K562 (cell line): ENCODE results near the gene FOXJ2. TPM values are rescaled to one million over a fixed set of nuclear protein-coding genes. Genes with fewer than 3 reads are reported as not detected.

Source experiments
- ATAC-seq: fragments of 200-7000 bp; cut with Tn5 transposase; 3 replicates; pipeline ENCODE4 v1.9.1; 2020; ENCODE audit warnings: moderate library complexity
- BruUV-seq: library from RNA; stranded (reverse); fragments of 400-500 nt; replicated peaks from 2 replicates; lab custom pipeline; 2021; lab: Mats Ljungman, UMichigan
- CTCF ChIA-PET: fragments of 300-600 bp; formaldehyde crosslinking; extraction: SDS; loops from one replicate; lab custom pipeline; 2021; ENCODE audit warnings: low intra/inter-chr PET ratio; lab: Yijun Ruan, JAX
- POLR2A ChIA-PET: fragments of 300-600, 350-650 bp; sonication (Branson Sonifier 250); formaldehyde crosslinking; extraction: SDS; loops from one replicate; lab custom pipeline; 2021; ENCODE audit warnings: antibody characterized with exemption, inconsistent platforms; lab: Yijun Ruan, JAX
- DNase-seq, 4 experiments: peaks; one replicate each; pipeline versions ENCODE4 v3.0.0 to v3.0.0-alpha.2; 2011 to 2018; ENCODE audit warnings: low spot score in 3 of 4, mixed read lengths in 3 of 4; ENCODE audit errors: extremely low read depth in 1 of 4
- FAIRE-seq: peaks from 2 replicates; lab custom pipeline; 2011; peaks lifted over from hg19 to GRCh38; lab: Jason Lieb, UNC
- H2AFZ ChIP-seq: 2 replicates; pipeline ENCODE4 v1.6.0; 2011; ENCODE audit warnings: low read depth, low read length, control low read depth, inconsistent platforms
- H3K27ac ChIP-seq: fragments of 200-600 bp; 3 replicates; pipeline ENCODE4 v1.8.0; 2011; ENCODE audit warnings: low read depth, mild to moderate bottlenecking, control low read depth, inconsistent platforms, low read length, moderate library complexity, mixed read lengths; ENCODE audit errors: extremely low read depth
- H3K27me3 ChIP-seq, 2 experiments: fragments of 300-600 bp in 1 of 2; 2 replicates in 1 of 2; 3 replicates in 1 of 2; pipeline versions ENCODE4 v1.6.0 to v1.8.0; 2011; ENCODE audit warnings: inconsistent platforms in 2 of 2, low read length in 2 of 2, mild to moderate bottlenecking in 1 of 2, mixed read lengths in 1 of 2, moderate library complexity in 1 of 2; ENCODE audit not compliant: control insufficient read depth in 2 of 2, insufficient read depth in 2 of 2
- H3K36me3 ChIP-seq: fragments of 300-600 bp; 3 replicates; pipeline ENCODE4 v1.8.0; 2011; ENCODE audit warnings: mild to moderate bottlenecking, low read length, inconsistent platforms; ENCODE audit not compliant: control insufficient read depth, insufficient read depth
- H3K4me1 ChIP-seq, 2 experiments: fragments of 200-600 bp in 1 of 2; replicated peaks in 1 of 2; 2 replicates in 1 of 2; 3 replicates in 1 of 2; pipeline versions ENCODE4 v1.5.1 to v1.8.0; 2011; ENCODE audit warnings: inconsistent platforms in 2 of 2, low read length in 2 of 2, mild to moderate bottlenecking in 1 of 2, mixed read lengths in 1 of 2, moderate library complexity in 1 of 2; ENCODE audit not compliant: control insufficient read depth in 2 of 2, insufficient read depth in 2 of 2
- H3K4me2 ChIP-seq: 2 replicates; pipeline ENCODE4 v1.6.1; 2011; ENCODE audit warnings: low read length, control low read depth, inconsistent platforms, mixed read lengths; ENCODE audit not compliant: insufficient read depth
- H3K4me3 ChIP-seq: fragments of 200-600 bp; sonication (generic), shearing (Covaris generic); 2 replicates; pipeline ENCODE4 v1.5.1; 2016; ENCODE audit warnings: control low read depth, inconsistent platforms
- H3K79me2 ChIP-seq: fragments of 200-600 bp; 3 replicates; pipeline ENCODE4 v1.8.0; 2011; ENCODE audit warnings: low read length, inconsistent platforms; ENCODE audit not compliant: control insufficient read depth, insufficient read depth
- H3K9ac ChIP-seq, 2 experiments: 2 replicates each; pipeline versions ENCODE4 v1.6.0 to v1.6.1; 2011; ENCODE audit warnings: low read depth in 2 of 2, low read length in 2 of 2, control low read depth in 1 of 2, inconsistent platforms in 1 of 2, mild to moderate bottlenecking in 1 of 2, mixed read lengths in 1 of 2; ENCODE audit not compliant: insufficient read depth in 1 of 2
- H3K9me1 ChIP-seq: one replicate; pipeline ENCODE4 v1.6.0; 2011; ENCODE audit warnings: inconsistent platforms, mild to moderate bottlenecking, low read length, moderate library complexity; ENCODE audit not compliant: control insufficient read depth, insufficient read depth
- H3K9me3 ChIP-seq: replicated peaks from 2 replicates; pipeline ENCODE4 v1.5.1; 2011; ENCODE audit warnings: low read depth, low read length, inconsistent platforms; ENCODE audit not compliant: control insufficient read depth, insufficient read depth
- H4K20me1 ChIP-seq: replicated peaks from 2 replicates; pipeline ENCODE4 v1.6.1; 2011; ENCODE audit warnings: low read length, inconsistent platforms, mixed read lengths; ENCODE audit not compliant: control insufficient read depth, insufficient read depth
- ATF2 ChIP-seq: sonication (generic); formaldehyde crosslinking; IDR thresholded peaks from 2 replicates; pipeline ENCODE4 v1.8.1; 2022; ENCODE audit warnings: missing genetic modification reagents
- FOXM1 ChIP-seq, 2 experiments: fragments of 450-650 bp in 1 of 2; sonication (generic) in 1 of 2; formaldehyde crosslinking in 1 of 2; IDR thresholded peaks; 2 replicates each; pipeline versions ENCODE4 v1.6.1 to v1.9.0; 2017 to 2022; ENCODE audit warnings: low read depth in 2 of 2, mild to moderate bottlenecking in 2 of 2, missing genetic modification reagents in 1 of 2, moderate library complexity in 1 of 2
- IRF2 ChIP-seq: sonication (generic); formaldehyde crosslinking; IDR thresholded peaks from 2 replicates; pipeline ENCODE4 v1.8.1; 2022; ENCODE audit warnings: mild to moderate bottlenecking, missing genetic modification reagents
- JUND ChIP-seq, 2 experiments: IDR thresholded peaks; 2 replicates in 1 of 2; 3 replicates in 1 of 2; pipeline ENCODE4 v1.6.1; 2011; ENCODE audit warnings: borderline replicate concordance in 2 of 2, low read depth in 2 of 2, low read length in 2 of 2, improper control_type of control experiment in 1 of 2, missing biosample characterization in 1 of 2, missing genetic modification characterization in 1 of 2, missing genetic modification reagents in 1 of 2
- KHSRP ChIP-seq: fragments of 450-650 bp; IDR thresholded peaks from 2 replicates; pipeline ENCODE4 v1.6.1; 2017
- MYNN ChIP-seq, 2 experiments: sonication (generic); formaldehyde crosslinking in 1 of 2; IDR thresholded peaks; 2 replicates each; pipeline versions ENCODE4 v1.5.0 to v1.6.1; 2016 to 2020; ENCODE audit warnings: antibody characterized with exemption in 1 of 2, missing genetic modification reagents in 1 of 2
- NBN ChIP-seq: fragments of 450-650 bp; IDR thresholded peaks from 2 replicates; pipeline ENCODE4 v1.6.1; 2016; ENCODE audit warnings: low read depth, mild to moderate bottlenecking
- NONO ChIP-seq, 2 experiments: fragments of 200-400 bp in 1 of 2; fragments of 450-650 bp in 1 of 2; formaldehyde crosslinking in 1 of 2; IDR thresholded peaks; 2 replicates each; pipeline ENCODE4 v1.6.1; 2017; ENCODE audit warnings: low read depth in 2 of 2, mild to moderate bottlenecking in 2 of 2, moderate library complexity in 2 of 2, low read length in 1 of 2
- NR2C2 ChIP-seq, 2 experiments: fragments of 200-800 bp in 1 of 2; sonication (Bioruptor generic) in 1 of 2; sonication (generic) in 1 of 2; formaldehyde crosslinking in 1 of 2; IDR thresholded peaks; 2 replicates each; pipeline versions ENCODE4 v1.6.1 to v1.8.0; 2016 to 2022; ENCODE audit warnings: mild to moderate bottlenecking in 1 of 2, missing compliant biosample characterization in 1 of 2, missing genetic modification characterization in 1 of 2, missing genetic modification reagents in 1 of 2
- PKNOX1 ChIP-seq: fragments of 450-650 bp; IDR thresholded peaks from 2 replicates; pipeline ENCODE4 v1.6.1; 2016
- SMAD2 ChIP-seq: fragments of 150-350 bp; IDR thresholded peaks from 2 replicates; pipeline ENCODE4 v1.6.1; 2014; ENCODE audit warnings: low read depth, mild to moderate bottlenecking, low read length
- SPI1 ChIP-seq: IDR thresholded peaks from 2 replicates; pipeline ENCODE4 v1.6.1; 2011; ENCODE audit warnings: low read depth, low read length, control low read depth, borderline replicate concordance
- SREBF2 ChIP-seq: sonication (generic); formaldehyde crosslinking; IDR thresholded peaks from 2 replicates; pipeline ENCODE4 v1.4.0; 2020; ENCODE audit warnings: mild to moderate bottlenecking, missing genetic modification reagents
- STAT6 ChIP-seq: sonication (generic); formaldehyde crosslinking; IDR thresholded peaks from 2 replicates; pipeline ENCODE4 v1.8.1; 2023; ENCODE audit warnings: mild to moderate bottlenecking, missing genetic modification reagents
- ZNF239 ChIP-seq: fragments of 250-450 bp; sonication (Bioruptor Pico); IDR thresholded peaks from 2 replicates; pipeline ENCODE4 v1.4.0; 2020; ENCODE audit warnings: mild to moderate bottlenecking
- ZNF282 ChIP-seq: sonication (generic); formaldehyde crosslinking; IDR thresholded peaks from 2 replicates; pipeline ENCODE4 v1.8.1; 2023; ENCODE audit warnings: missing genetic modification reagents
- ZNF668 ChIP-seq: fragments of 250-450 bp; sonication (Bioruptor Pico); IDR thresholded peaks from 2 replicates; pipeline ENCODE4 v1.8.0; 2022; ENCODE audit warnings: mild to moderate bottlenecking, inconsistent platforms
- WGBS: fragments of 100-300 bp; shearing (Covaris generic); methylation state at CpG from one replicate; pipeline ENCODE4 v1.1.6; 2016; ENCODE audit warnings: low coverage, mixed read lengths; ENCODE audit not compliant: insufficient coverage; ENCODE audit errors: missing lambda C conversion rate; 5-methylcytosine and 5-hydroxymethylcytosine counted together
- in situ Hi-C: fragments of 300-500 bp; cut with MboI; formaldehyde crosslinking; loops from 4 replicates; pipeline ENCODE4 v1.15.0; 2018; ENCODE audit warnings: inconsistent platforms, mixed read lengths
- intact Hi-C: fragments of 100-400 bp; cut with micrococcal nuclease; formaldehyde crosslinking; loops from 2 replicates; pipeline ENCODE4 v1.14.2; 2022
- polyA plus RNA-seq, 8 experiments: library from polyadenylated mRNA; depleted of rRNA in 4 of 8; stranded (reverse) in 5 of 8; unstranded in 3 of 8; fragments of >200 nt; fragmentation: Nextera tagmentation in 2 of 8; fragmentation: Illumina TruSeq in 1 of 8; extraction: Ambion mirVana in 2 of 8; extraction: Trizol in 1 of 8; gene quantifications; 2 replicates each; pipeline versions ENCODE4 v1.2.1 to v1.2.3, GENCODE V29; 2011 to 2014; ENCODE audit warnings: inconsistent platforms in 1 of 8, missing spikeins in 1 of 8
- total RNA-seq, 7 experiments: library from RNA; depleted of rRNA in 6 of 7; stranded (reverse); fragments of >200 nt in 6 of 7; fragmentation: Illumina TruSeq in 2 of 7; extraction: Trizol in 2 of 7; gene quantifications; 2 replicates each; pipeline versions ENCODE4 v1.2.1 to v1.2.3, GENCODE V29; 2011 to 2021; ENCODE audit warnings: low replicate concordance in 1 of 7

FOXJ2 gene
- total and polyA plus RNA-seq, 9 of the 15 experiments (the other 6 are each of a cell fraction or from before 2014, with no cell fraction given) = 1.0 to 7.5 (median 2.4) TPM

GRCh38 chr12:8037046-8037663 is 4.6 kb downstream of the FOXJ2 start:
- WGBS = 17% methylated on average over 6 of the region's 6 CpGs
- TF ChIP-seq PKNOX1 (peak; percentile 47), ZNF282 (no peak), MYNN (IDR thresholded peaks at IDR 0.05) (no peak), MYNN (CRISPR knock-in tag; IDR thresholded peaks at IDR 0.05) (no peak), ZNF239 (CRISPR knock-in tag) (no peak), IRF2 (CRISPR knock-in tag) (no peak), FOXM1 (IDR thresholded peaks at IDR 0.05; ENCODE audit: low read depth) (no peak), FOXM1 (CRISPR knock-in tag; IDR thresholded peaks at IDR 0.05; ENCODE audit: low read depth) (no peak), NBN (no peak), NONO (IDR thresholded peaks at IDR 0.05; ENCODE audit: low read depth in 2 of 2, low read length in 1 of 2) (no peak), NR2C2 (CRISPR knock-in tag; IDR thresholded peaks at IDR 0.05) (no peak), NR2C2 (tag; IDR thresholded peaks at IDR 0.05) (no peak), KHSRP (no peak), SREBF2 (CRISPR knock-in tag) (no peak), JUND (IDR thresholded peaks at IDR 0.05; ENCODE audit: borderline replicate concordance, low read depth, low read length) (no peak), JUND (tag; IDR thresholded peaks at IDR 0.05; ENCODE audit: borderline replicate concordance, low read depth, low read length) (no peak), STAT6 (no peak), SMAD2 (no peak), SPI1 (peak; percentile 99), ATF2 (CRISPR knock-in tag) (no peak), ZNF668 (CRISPR knock-in tag) (no peak)

More at GRCh38 chr12:8037046-8037663, 4.6 kb downstream of the FOXJ2 start:
- ATAC-seq (no peak), DNase-seq (no peak), FAIRE-seq (peak; percentile 68)
- peaks cover 48% of the 10 kb centered on the region for H3K79me2 ChIP-seq
- H3K4me2 ChIP-seq = no peak overlapping the region
- no peaks in the 10 kb centered on the region; a peak in 1 of 5 replicates for H3K27me3 ChIP-seq
- H3K27ac ChIP-seq = no peak overlapping the region
- H2AFZ ChIP-seq = no peak overlapping the region
- intact Hi-C loops (no loop called here), in situ Hi-C loops (no loop called here)
- peaks cover 39 to 54% of the 10 kb centered on the region in 2 experiments for H3K4me1 ChIP-seq
- no peaks in the 10 kb centered on the region; the same call in 1 of the 2 replicates for H4K20me1 ChIP-seq
- peaks cover 2% of the 10 kb centered on the region for H3K9me1 ChIP-seq
- H3K9ac ChIP-seq = no peak overlapping the region; a peak in 1 of 4 replicates
- no peak overlapping the region for H3K4me3 ChIP-seq
- BruUV-seq = no TSS peak
- ChIA-PET POLR2A (interaction anchor here (1.2 kb wide), 1 partner anchor 29 kb away, joined by 4 read pairs; the partner anchor contains the start of gene C3AR1), CTCF (no interaction called here)
- peaks cover 19% of the 10 kb centered on the region; the same call in 1 of the 3 replicates for H3K36me3 ChIP-seq
- H3K9me3 ChIP-seq = no peaks in the 10 kb centered on the region
